ENCODE data around the gene STXBP2.

DNA sequence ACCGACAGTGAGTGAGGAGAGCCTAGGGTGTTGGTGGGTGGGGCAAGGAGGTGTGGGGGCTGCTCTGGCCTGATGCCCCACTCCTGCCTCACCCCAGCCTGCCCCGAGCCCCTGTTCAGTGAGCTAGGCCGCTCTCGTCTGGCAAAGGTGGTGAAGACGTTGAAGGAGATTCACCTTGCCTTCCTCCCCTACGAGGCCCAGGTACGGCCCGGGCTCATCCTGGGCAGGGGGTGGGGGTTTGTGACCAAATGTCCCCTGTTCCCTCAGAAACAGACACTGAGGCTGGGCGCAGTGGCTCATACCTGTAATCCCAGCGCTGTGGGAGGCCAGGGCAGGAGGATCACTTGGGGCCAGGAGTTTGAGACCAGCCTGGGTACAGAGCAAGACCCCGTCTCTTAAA lies 3.9 kb downstream of the STXBP2 start:
- TF ChIP-seq, protein P1, sequence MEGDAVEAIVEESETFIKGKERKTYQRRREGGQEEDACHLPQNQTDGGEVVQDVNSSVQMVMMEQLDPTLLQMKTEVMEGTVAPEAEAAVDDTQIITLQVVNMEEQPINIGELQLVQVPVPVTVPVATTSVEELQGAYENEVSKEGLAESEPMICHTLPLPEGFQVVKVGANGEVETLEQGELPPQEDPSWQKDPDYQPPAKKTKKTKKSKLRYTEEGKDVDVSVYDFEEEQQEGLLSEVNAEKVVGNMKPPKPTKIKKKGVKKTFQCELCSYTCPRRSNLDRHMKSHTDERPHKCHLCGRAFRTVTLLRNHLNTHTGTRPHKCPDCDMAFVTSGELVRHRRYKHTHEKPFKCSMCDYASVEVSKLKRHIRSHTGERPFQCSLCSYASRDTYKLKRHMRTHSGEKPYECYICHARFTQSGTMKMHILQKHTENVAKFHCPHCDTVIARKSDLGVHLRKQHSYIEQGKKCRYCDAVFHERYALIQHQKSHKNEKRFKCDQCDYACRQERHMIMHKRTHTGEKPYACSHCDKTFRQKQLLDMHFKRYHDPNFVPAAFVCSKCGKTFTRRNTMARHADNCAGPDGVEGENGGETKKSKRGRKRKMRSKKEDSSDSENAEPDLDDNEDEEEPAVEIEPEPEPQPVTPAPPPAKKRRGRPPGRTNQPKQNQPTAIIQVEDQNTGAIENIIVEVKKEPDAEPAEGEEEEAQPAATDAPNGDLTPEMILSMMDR (IDR thresholded peaks at IDR 0.05), result no peak
- TF ChIP-seq POLR2A (IDR thresholded peaks at IDR 0.05), result no peak

Measured in prostate gland (tissue), 2 donors.